Vagina (tissue), 2 donors: ENCODE results near the gene C1QTNF6.

Experiments
- POLR2A ChIP-seq, 2 donors: fragments of 450-650 bp; IDR thresholded peaks; one replicate each; pipeline ENCODE4 v1.6.1; 2017; ENCODE audit warnings: antibody characterized with exemption in 2 of 2, mild to moderate bottlenecking in 2 of 2, moderate library complexity in 2 of 2
- TF ChIP-seq, protein P1 (sequence below), 3 experiments: fragments of 450-650 bp in 2 of 3; fragments of 200-600 bp in 1 of 3; sonication (generic) in 1 of 3; IDR thresholded peaks; one replicate each; pipeline ENCODE4 v1.5.1; 2017 to 2019; ENCODE audit warnings: antibody characterized with exemption in 3 of 3, mild to moderate bottlenecking in 2 of 3, moderate library complexity in 2 of 3

GRCh38 chr22:37235897-37236607 lies 48.0 kb upstream of the C1QTNF6 start:
- TF ChIP-seq, protein P1, sequence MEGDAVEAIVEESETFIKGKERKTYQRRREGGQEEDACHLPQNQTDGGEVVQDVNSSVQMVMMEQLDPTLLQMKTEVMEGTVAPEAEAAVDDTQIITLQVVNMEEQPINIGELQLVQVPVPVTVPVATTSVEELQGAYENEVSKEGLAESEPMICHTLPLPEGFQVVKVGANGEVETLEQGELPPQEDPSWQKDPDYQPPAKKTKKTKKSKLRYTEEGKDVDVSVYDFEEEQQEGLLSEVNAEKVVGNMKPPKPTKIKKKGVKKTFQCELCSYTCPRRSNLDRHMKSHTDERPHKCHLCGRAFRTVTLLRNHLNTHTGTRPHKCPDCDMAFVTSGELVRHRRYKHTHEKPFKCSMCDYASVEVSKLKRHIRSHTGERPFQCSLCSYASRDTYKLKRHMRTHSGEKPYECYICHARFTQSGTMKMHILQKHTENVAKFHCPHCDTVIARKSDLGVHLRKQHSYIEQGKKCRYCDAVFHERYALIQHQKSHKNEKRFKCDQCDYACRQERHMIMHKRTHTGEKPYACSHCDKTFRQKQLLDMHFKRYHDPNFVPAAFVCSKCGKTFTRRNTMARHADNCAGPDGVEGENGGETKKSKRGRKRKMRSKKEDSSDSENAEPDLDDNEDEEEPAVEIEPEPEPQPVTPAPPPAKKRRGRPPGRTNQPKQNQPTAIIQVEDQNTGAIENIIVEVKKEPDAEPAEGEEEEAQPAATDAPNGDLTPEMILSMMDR (IDR thresholded peaks at IDR 0.05) = no peak
- no peak for TF ChIP-seq POLR2A (IDR thresholded peaks at IDR 0.05)
